SK-N-SH (cell line): Measurements from ENCODE around the gene MAPRE3. TPM values are rescaled to one million over a fixed set of nuclear protein-coding genes. Genes with fewer than 3 reads are reported as not detected.

Source experiments
- CTCF ChIA-PET: fragments of 300-600, 350-600 bp; formaldehyde crosslinking; extraction: SDS; loops from one replicate; lab custom pipeline; 2021; lab: Yijun Ruan, JAX
- POLR2A ChIA-PET: fragments of 350-600 bp; sonication (Branson Sonifier 250); formaldehyde crosslinking; extraction: SDS; loops from one replicate; lab custom pipeline; 2020; ENCODE audit warnings: antibody characterized with exemption, inconsistent platforms; lab: Yijun Ruan, JAX
- DNase-seq: peaks from one replicate; pipeline ENCODE4 v3.0.0; 2012
- H2AFZ ChIP-seq: fragments of 200-600 bp; sonication (generic); 2 replicates; pipeline ENCODE4 v1.8.1; 2016; ENCODE audit warnings: antibody characterized with exemption, mild to moderate bottlenecking, low read depth
- H3F3A ChIP-seq: fragments of 200-600 bp; sonication (generic); replicated peaks from 2 replicates; pipeline ENCODE3; 2016; ENCODE audit warnings: antibody characterized with exemption, mild to moderate bottlenecking; ENCODE audit not compliant: insufficient read depth
- H3K27ac ChIP-seq, 2 experiments: fragments of 200-500 bp in 1 of 2; fragments of 200-600 bp in 1 of 2; sonication (Bioruptor generic) in 1 of 2; sonication (generic), shearing (Covaris generic) in 1 of 2; 2 replicates each; pipeline versions ENCODE4 v1.5.1 to v1.6.1; 2014 to 2016; ENCODE audit warnings: low read depth in 2 of 2, inconsistent platforms in 1 of 2, low read length in 1 of 2, mild to moderate bottlenecking in 1 of 2, mixed read lengths in 1 of 2
- H3K27me3 ChIP-seq: fragments of 200-600 bp; sonication (generic), shearing (Covaris generic); 2 replicates; pipeline ENCODE4 v1.6.1; 2016; ENCODE audit warnings: mixed run types; ENCODE audit not compliant: insufficient read depth
- H3K36me3 ChIP-seq, 2 experiments: fragments of 200-500 bp in 1 of 2; fragments of 200-600 bp in 1 of 2; sonication (Bioruptor generic) in 1 of 2; sonication (generic) in 1 of 2; replicated peaks in 1 of 2; 2 replicates each; pipeline versions ENCODE3 to v1.5.1; 2014 to 2016; ENCODE audit warnings: low read length in 1 of 2, mild to moderate bottlenecking in 1 of 2; ENCODE audit not compliant: insufficient read depth in 2 of 2, control insufficient read depth in 1 of 2
- H3K4me1 ChIP-seq, 2 experiments: fragments of 200-500 bp in 1 of 2; fragments of 200-600 bp in 1 of 2; sonication (Bioruptor generic) in 1 of 2; sonication (generic), shearing (Covaris generic) in 1 of 2; 2 replicates each; pipeline versions ENCODE4 v1.5.1 to v1.6.1; 2014 to 2016; ENCODE audit warnings: low read depth in 1 of 2, low read length in 1 of 2, mixed run types in 1 of 2; ENCODE audit not compliant: insufficient read depth in 2 of 2, control insufficient read depth in 1 of 2
- H3K4me2 ChIP-seq: fragments of 200-600 bp; sonication (generic), shearing (Covaris generic); 2 replicates; pipeline ENCODE4 v1.6.1; 2017; ENCODE audit warnings: mixed run types
- H3K4me3 ChIP-seq, 2 experiments: fragments of 200-500 bp in 1 of 2; fragments of 200-600 bp in 1 of 2; sonication (Bioruptor generic) in 1 of 2; sonication (generic), shearing (Covaris generic) in 1 of 2; 2 replicates each; pipeline versions ENCODE4 v1.5.1 to v1.8.1; 2014 to 2016; ENCODE audit warnings: low read depth in 2 of 2, inconsistent platforms in 1 of 2, low read length in 1 of 2, mild to moderate bottlenecking in 1 of 2, mixed read lengths in 1 of 2, moderate library complexity in 1 of 2
- H3K79me2 ChIP-seq: fragments of 200-600 bp; sonication (generic); 2 replicates; pipeline ENCODE4 v1.8.1; 2017; ENCODE audit warnings: mild to moderate bottlenecking; ENCODE audit not compliant: insufficient read depth
- H3K9ac ChIP-seq: fragments of 200-600 bp; sonication (generic); 2 replicates; pipeline ENCODE4 v1.6.1; 2017; ENCODE audit warnings: mixed run types
- H3K9me2 ChIP-seq: fragments of 200-600 bp; sonication (generic); 2 replicates; pipeline ENCODE4 v1.6.1; 2017; ENCODE audit warnings: mixed run types
- H3K9me3 ChIP-seq: fragments of 200-600 bp; sonication (generic); 2 replicates; pipeline ENCODE4 v1.6.1; 2017; ENCODE audit warnings: mixed run types, mild to moderate bottlenecking, moderate library complexity
- H4K20me1 ChIP-seq: fragments of 200-600 bp; sonication (generic); 2 replicates; pipeline ENCODE4 v1.6.1; 2017; ENCODE audit warnings: mild to moderate bottlenecking, mixed run types; ENCODE audit not compliant: insufficient read depth
- CHD2 ChIP-seq: fragments of 150-350 bp; IDR thresholded peaks from 2 replicates; pipeline ENCODE4 v1.6.1; 2018; ENCODE audit warnings: low read length; ENCODE audit not compliant: partially characterized antibody
- ELF1 ChIP-seq: IDR thresholded peaks from 2 replicates; pipeline ENCODE4 v1.4.0; 2012
- EP300 ChIP-seq, 2 experiments: IDR thresholded peaks; 2 replicates each; pipeline versions ENCODE4 v1.4.0 to v1.6.1; 2012; ENCODE audit warnings: borderline replicate concordance in 1 of 2, low read depth in 1 of 2, low read length in 1 of 2
- EZH2phosphoT487 ChIP-seq: fragments of 200-600 bp; sonication (generic); IDR thresholded peaks from 2 replicates; pipeline ENCODE4 v1.6.1; 2017; ENCODE audit warnings: low read depth, mixed run types, mild to moderate bottlenecking, antibody characterized with exemption, moderate library complexity, borderline replicate concordance
- FOXJ3 ChIP-seq: sonication (generic); formaldehyde crosslinking; IDR thresholded peaks from 2 replicates; pipeline ENCODE4 v1.5.1; 2020; ENCODE audit warnings: mild to moderate bottlenecking, missing genetic modification reagents
- GABPA ChIP-seq: IDR thresholded peaks from 2 replicates; pipeline ENCODE4 v1.4.0; 2012; ENCODE audit warnings: low read depth, mild to moderate bottlenecking
- IRF3 ChIP-seq: fragments of 150-350 bp; IDR thresholded peaks from 2 replicates; pipeline ENCODE4 v1.6.1; 2016; ENCODE audit warnings: mild to moderate bottlenecking, low read depth, low read length
- MAX ChIP-seq: IDR thresholded peaks from 2 replicates; pipeline ENCODE4 v1.4.0; 2012; ENCODE audit warnings: low read depth
- NFIC ChIP-seq: IDR thresholded peaks from 2 replicates; pipeline ENCODE4 v1.4.0; 2012; ENCODE audit warnings: borderline replicate concordance
- RAD21 ChIP-seq: IDR thresholded peaks from 2 replicates; pipeline ENCODE4 v1.6.1; 2012; ENCODE audit warnings: mild to moderate bottlenecking, low read length
- RCOR1 ChIP-seq: fragments of 150-350 bp; IDR thresholded peaks from 2 replicates; pipeline ENCODE4 v1.6.1; 2017; ENCODE audit warnings: antibody characterized with exemption, low read length
- RFX5 ChIP-seq: IDR thresholded peaks from 2 replicates; pipeline ENCODE4 v1.6.1; 2012; ENCODE audit warnings: mild to moderate bottlenecking, improper control_type of control experiment, low read length
- RXRA ChIP-seq: IDR thresholded peaks from 2 replicates; pipeline ENCODE4 v1.4.0; 2012; ENCODE audit warnings: low read depth, mild to moderate bottlenecking, borderline replicate concordance
- SIN3A ChIP-seq: IDR thresholded peaks from 2 replicates; pipeline ENCODE4 v1.6.1; 2012; ENCODE audit warnings: low read depth, mild to moderate bottlenecking, low read length, moderate library complexity, borderline replicate concordance
- TAF1 ChIP-seq: IDR thresholded peaks from 2 replicates; pipeline ENCODE4 v1.6.1; 2012; ENCODE audit warnings: low read depth, mild to moderate bottlenecking, low read length, moderate library complexity, borderline replicate concordance
- USF1 ChIP-seq: IDR thresholded peaks from 2 replicates; pipeline ENCODE4 v1.4.0; 2012; ENCODE audit warnings: low read depth, borderline replicate concordance
- USF2 ChIP-seq: fragments of 150-350 bp; IDR thresholded peaks from 2 replicates; pipeline ENCODE4 v1.6.1; 2017; ENCODE audit warnings: antibody characterized with exemption, low read length, low read depth, borderline replicate concordance
- YY1 ChIP-seq: IDR thresholded peaks from 2 replicates; pipeline ENCODE4 v1.4.0; 2012; ENCODE audit warnings: low read depth, mild to moderate bottlenecking
- WGBS: methylation state at CpG from one replicate; pipeline ENCODE4 v1.1.6; 2017; ENCODE audit warnings: low lambda C conversion rate; 5-methylcytosine and 5-hydroxymethylcytosine counted together
- polyA plus RNA-seq, 3 experiments: library from polyadenylated mRNA; depleted of rRNA; stranded (reverse); fragments of >200 nt; gene quantifications; 2 replicates each; pipeline ENCODE4 v1.2.3, GENCODE V29; 2012

MAPRE3 gene
- polyA plus RNA-seq, 1 of the 3 experiments (the other 2 are of a cell fraction) = 24.4 TPM

- Histone ChIP-seq H3K36me3 (peaks cover 31 to 81% of the 10 kb centered on the region in 2 experiments), H3K4me1 (peaks cover 3 to 10% of the 10 kb centered on the region in 2 experiments; a peak in 2 of 4 replicates), H3K4me3 (no peak overlapping the region), H3K27ac (no peak overlapping the region), H2AFZ (no peak overlapping the region), H3K9me3 (no peaks in the 10 kb centered on the region), H3K9ac (no peak overlapping the region), H4K20me1 (no peaks in the 10 kb centered on the region; the same call in 1 of the 2 replicates), H3K27me3 (no peaks in the 10 kb centered on the region), H3K79me2 (peaks cover 22% of the 10 kb centered on the region), H3F3A (peaks cover 15% of the 10 kb centered on the region), H3K4me2 (no peak overlapping the region), H3K9me2 (no peaks in the 10 kb centered on the region)
- TF ChIP-seq SIN3A (no peak), RFX5 (no peak), YY1 (no peak), EZH2phosphoT487 (no peak), FOXJ3 (CRISPR knock-in tag) (no peak), USF1 (no peak), EP300 (IDR thresholded peaks at IDR 0.05; ENCODE audit: borderline replicate concordance in 1 of 2, low read depth in 1 of 2, low read length in 1 of 2) (no peak), NFIC (no peak), RXRA (no peak), IRF3 (no peak), CHD2 (no peak)
- ChIA-PET POLR2A (interaction anchor here (1.5 to 2.7 kb wide), 2 partner anchors 10 to 11 kb away, joined by 4 to 8 read pairs; partner anchors contain the start of gene AGBL5), CTCF (interaction anchor here (0.8 to 2.3 kb wide), 7 partner anchors 11 to 78 kb away, joined by 3 to 12 read pairs (median 6); partner anchors contain the start of gene KHK)
- no peak for DNase-seq
- WGBS = 96% methylated on average over 6 of the region's 6 CpGs
Measured at GRCh38 chr2:27039426-27039825, 69.0 kb downstream of the MAPRE3 start.

GRCh38 chr2:27039871-27040270 is 69.4 kb downstream of the MAPRE3 start:
- Histone ChIP-seq H3K36me3 (peaks cover 28 to 81% of the 10 kb centered on the region in 2 experiments), H2AFZ (no peak overlapping the region), H3K27ac (no peak overlapping the region), H3K79me2 (peaks cover 17% of the 10 kb centered on the region), H4K20me1 (no peaks in the 10 kb centered on the region; the same call in 1 of the 2 replicates), H3K4me3 (no peak overlapping the region), H3K4me1 (peaks cover 0 to 9% of the 10 kb centered on the region in 2 experiments; a peak in 1 of 4 replicates), H3K4me2 (no peak overlapping the region), H3K9ac (no peak overlapping the region), H3K9me2 (no peaks in the 10 kb centered on the region), H3F3A (peaks cover 15% of the 10 kb centered on the region), H3K9me3 (no peaks in the 10 kb centered on the region), H3K27me3 (no peaks in the 10 kb centered on the region)
- no peak for DNase-seq
- ChIA-PET POLR2A (interaction anchor here (0.6 to 2.7 kb wide), 3 partner anchors 9 to 306 kb away, joined by 3 to 8 read pairs (median 4); partner anchors contain the start of gene AGBL5), CTCF (interaction anchor here (0.8 to 2.3 kb wide), 7 partner anchors 10 to 78 kb away, joined by 3 to 12 read pairs (median 6); partner anchors contain the start of gene KHK)
- TF ChIP-seq RCOR1 (no peak), MAX (no peak), USF2 (no peak), TAF1 (no peak), ELF1 (no peak), GABPA (no peak), CHD2 (no peak), SIN3A (no peak), EZH2phosphoT487 (no peak), RXRA (no peak), RAD21 (no peak), USF1 (no peak)
- WGBS = 94% methylated on average over 7 of the region's 7 CpGs
